SK-N-MC (cell line): ENCODE measurements around the gene OSCAR.

Experiments
- EZH2 ChIP-seq: fragments of 200-600 bp; sonication (generic); IDR thresholded peaks from one replicate; pipeline ENCODE4 v1.6.1; 2017; ENCODE audit warnings: antibody characterized with exemption
- FOXP2 ChIP-seq: optimal IDR thresholded peaks from 2 replicates; pipeline ENCODE3; 2011; ENCODE audit warnings: mild to moderate bottlenecking, moderate library complexity; ENCODE audit not compliant: insufficient read depth; ENCODE audit errors: extremely low read length, control extremely low read depth
- POLR2AphosphoS5 ChIP-seq: IDR thresholded peaks from 2 replicates; pipeline ENCODE4 v1.6.1; 2012; ENCODE audit warnings: mild to moderate bottlenecking, low read depth, low read length, borderline replicate concordance

DNA sequence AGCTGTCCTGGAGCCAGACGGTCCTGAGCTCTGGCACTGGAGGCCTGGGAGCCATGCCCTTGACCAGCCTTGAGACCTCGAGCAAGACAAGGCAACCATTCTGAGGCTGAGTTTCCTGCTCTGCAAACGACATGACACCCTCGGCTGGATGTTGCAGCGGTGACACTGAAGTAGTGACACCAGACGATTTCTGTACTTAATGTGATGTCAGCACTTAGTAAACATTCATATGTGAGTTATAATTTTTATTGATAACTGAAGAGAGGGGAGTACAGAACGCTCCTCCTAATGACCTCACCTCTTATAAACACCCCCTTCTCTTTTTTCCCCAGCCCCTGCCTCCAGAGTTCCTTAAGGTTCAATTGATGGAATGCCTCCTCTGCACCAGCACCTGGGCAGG is 7.9 kb upstream of the OSCAR start:
- TF ChIP-seq EZH2 (no peak), POLR2AphosphoS5 (no peak), FOXP2 (no peak)
